Measurements from ENCODE around the gene RNPEPL1.
A peak's percentile ranks its signal among the peaks of the same experiment; 100 is the strongest.
"Not testable (repeated sequence)": the region's sequence is repeated elsewhere in the genome, so short reads cannot be mapped to it uniquely, and the experiment has no call there.

RNPEPL1 gene

DNA sequence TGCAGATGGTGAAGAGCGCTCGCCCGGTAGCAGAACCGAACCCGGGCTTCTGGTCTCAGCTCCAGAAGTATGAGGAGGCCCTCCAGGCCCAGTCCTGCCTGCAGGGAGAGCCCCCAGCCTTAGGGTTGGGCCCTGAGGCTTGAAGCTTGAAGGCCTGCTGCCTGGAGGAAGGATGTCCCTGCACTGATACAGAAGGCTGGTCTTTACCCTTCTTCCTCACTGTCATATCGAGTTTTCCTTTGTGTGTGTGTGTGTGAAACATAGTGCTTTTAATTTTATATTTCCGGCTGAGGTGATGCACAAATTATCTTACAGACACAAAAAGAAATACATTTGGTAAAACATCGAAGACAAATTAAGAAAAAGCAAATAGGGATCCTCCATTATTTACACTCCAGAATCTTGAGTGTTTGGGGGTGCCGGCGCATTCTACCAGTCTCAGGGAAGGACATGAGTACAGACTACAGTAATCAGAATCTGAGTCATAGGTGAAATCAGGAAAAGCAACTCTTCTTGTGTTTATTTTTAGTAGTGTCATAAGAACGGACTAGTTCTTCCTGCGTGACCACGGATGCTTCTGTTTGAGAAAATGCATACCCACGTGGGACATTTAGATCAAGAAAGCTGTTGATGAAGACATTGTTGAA lies 6.8 kb upstream of the RNPEPL1 start:
- TF ChIP-seq, protein P1, sequence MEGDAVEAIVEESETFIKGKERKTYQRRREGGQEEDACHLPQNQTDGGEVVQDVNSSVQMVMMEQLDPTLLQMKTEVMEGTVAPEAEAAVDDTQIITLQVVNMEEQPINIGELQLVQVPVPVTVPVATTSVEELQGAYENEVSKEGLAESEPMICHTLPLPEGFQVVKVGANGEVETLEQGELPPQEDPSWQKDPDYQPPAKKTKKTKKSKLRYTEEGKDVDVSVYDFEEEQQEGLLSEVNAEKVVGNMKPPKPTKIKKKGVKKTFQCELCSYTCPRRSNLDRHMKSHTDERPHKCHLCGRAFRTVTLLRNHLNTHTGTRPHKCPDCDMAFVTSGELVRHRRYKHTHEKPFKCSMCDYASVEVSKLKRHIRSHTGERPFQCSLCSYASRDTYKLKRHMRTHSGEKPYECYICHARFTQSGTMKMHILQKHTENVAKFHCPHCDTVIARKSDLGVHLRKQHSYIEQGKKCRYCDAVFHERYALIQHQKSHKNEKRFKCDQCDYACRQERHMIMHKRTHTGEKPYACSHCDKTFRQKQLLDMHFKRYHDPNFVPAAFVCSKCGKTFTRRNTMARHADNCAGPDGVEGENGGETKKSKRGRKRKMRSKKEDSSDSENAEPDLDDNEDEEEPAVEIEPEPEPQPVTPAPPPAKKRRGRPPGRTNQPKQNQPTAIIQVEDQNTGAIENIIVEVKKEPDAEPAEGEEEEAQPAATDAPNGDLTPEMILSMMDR (IDR thresholded peaks at IDR 0.05; ENCODE audit: insufficient read depth, low read depth, low read length, missing control alignments), result no peak
- peak; percentile 92 for DNase-seq (ENCODE audit: low read depth)
- H3K4me3 ChIP-seq (ENCODE audit: low read length), result peak overlapping the region; percentile 79

DNA sequence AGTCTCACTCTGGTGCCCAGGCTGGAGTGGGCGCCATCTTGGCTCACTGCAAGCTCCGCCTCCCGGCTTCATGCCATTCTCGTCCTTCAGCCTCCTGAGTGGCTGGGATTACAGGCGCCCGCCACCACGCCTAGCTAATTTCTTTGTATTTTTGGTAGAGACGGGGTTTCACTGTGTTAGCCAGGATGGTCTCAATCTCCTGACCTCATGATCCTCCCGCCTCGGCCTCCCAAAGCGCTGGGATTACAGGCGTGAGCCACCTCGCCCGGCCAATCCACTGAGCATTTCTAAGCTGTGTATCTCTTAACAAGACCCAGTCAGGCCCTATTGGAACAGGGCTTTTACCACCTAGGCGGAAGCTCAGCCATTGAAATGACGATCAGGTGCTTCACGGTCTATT lies 5.1 kb upstream of the RNPEPL1 start:
- not testable (repeated sequence) for H3K4me3 ChIP-seq (ENCODE audit: low read length); DNase-seq (ENCODE audit: low read depth)

DNA sequence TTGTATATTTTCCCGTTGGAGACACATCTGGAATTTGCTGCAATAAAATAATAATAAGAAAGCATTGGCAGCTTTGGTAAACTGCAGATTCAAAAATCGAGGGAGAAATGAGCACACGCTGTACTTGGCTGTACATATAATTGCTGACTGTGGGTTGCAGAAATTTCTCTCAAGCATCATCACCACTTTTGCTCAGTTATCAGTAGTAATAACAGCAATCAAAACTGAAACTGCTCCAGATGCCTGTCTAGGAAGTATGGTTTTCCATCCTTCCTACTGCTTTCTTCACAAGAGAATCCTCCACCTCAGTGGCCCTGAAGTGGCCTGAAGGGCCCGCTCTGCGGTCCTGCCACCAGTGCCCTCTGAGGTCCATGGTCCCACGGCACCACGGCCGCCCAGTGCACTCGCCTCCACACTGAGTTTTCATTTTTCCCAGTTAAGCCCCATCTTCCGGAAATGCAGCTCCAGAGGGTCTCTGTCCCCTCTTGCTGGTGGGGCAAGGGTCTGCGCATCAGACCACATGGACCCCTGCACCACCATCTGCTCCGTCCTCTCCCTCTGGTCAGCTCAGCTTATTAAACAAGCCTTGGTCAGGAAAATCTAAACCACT lies 4.2 kb upstream of the RNPEPL1 start:
- no peak for DNase-seq (ENCODE audit: low read depth)
- no peak overlapping the region for H3K4me3 ChIP-seq (ENCODE audit: low read length)
- TF ChIP-seq, protein P1 (IDR thresholded peaks at IDR 0.05; ENCODE audit: insufficient read depth, low read depth, low read length, missing control alignments), result no peak

DNA sequence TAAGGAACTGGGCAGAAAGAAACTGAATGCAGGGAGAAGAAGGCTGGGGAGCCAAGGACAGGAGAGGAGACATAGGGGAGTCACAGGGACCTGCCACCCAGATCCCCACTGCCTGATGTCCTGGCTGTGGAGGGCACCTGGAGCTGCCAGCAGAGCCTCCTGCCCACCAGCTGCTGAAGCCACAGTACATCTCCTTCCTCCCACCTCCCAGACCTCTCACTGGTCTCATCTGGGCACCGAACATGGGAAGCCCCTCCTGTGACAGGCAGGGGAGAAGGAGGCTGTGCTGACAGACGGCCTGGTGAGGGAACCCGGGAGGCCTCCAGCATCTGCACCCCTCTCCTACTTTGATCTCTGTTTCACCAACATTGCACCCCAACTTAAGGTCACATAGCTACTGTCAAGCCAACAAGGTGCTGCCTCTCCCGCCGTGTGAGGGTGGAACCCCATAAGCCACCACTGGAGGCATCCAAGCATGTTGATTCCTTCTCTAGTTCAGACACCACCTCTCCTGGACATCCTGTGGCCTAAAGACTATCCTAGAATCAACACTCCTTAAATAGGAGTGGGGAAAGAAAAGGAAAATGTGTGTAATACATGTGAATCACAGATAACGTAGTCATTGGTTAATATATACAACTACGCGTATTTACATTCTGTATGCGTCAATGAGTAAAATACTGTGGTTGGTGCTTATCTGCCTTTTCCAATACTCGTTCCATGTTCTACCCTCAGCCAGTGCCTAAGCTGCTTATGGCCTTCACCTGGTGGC lies 3.5 kb upstream of the RNPEPL1 start:
- DNase-seq (ENCODE audit: low read depth), result no peak
- TF ChIP-seq, protein P1 (IDR thresholded peaks at IDR 0.05; ENCODE audit: insufficient read depth, low read depth, low read length, missing control alignments), result no peak
- H3K4me3 ChIP-seq (ENCODE audit: low read length), result no peak overlapping the region

DNA sequence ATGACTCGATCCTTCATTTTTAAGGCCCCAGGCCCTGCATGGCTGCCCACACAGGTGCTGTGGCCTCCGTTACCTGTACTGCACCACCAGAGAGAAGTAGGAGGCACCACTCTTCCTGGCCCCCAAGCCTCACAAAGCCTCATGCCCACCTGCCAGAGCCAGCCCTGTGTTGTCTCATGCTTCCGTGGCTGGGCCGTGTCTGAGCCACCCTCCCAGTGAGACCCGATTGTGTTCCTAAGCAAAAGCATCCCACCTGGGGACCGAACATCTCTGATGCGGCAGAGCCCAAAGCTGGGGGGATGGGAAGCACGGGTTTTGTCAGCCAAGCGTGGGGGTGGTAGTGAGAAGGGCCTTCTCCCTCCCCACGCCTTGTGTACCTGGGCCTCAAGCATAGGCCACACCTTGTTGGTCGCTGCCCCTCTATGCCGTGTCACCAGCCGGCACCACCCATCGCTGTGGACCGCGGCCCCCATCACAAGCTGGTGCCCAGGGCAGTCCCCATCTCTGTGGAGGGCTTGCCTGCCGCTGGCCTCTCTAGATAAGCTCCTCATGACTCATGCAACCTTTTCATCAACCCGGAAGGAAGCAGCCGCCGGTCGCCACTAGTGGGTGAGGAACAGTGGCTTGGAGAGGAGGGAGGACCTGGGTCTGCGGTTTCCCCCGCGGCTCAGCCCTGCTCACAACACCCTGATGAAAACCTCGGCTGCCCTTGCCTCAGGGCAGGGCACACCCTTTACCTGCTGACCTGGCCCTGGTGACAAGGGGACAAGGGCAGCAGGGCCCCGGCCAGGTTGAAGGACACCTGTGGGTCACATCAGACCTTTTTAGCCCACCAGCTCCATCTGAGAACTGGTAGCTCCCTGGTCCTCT lies 2.7 kb upstream of the RNPEPL1 start:
- peak; percentile 73 for DNase-seq (ENCODE audit: low read depth)
- TF ChIP-seq, protein P1 (IDR thresholded peaks at IDR 0.05; ENCODE audit: insufficient read depth, low read depth, low read length, missing control alignments), result no peak
- peak overlapping the region; percentile 14 for H3K4me3 ChIP-seq (ENCODE audit: low read length)

DNA sequence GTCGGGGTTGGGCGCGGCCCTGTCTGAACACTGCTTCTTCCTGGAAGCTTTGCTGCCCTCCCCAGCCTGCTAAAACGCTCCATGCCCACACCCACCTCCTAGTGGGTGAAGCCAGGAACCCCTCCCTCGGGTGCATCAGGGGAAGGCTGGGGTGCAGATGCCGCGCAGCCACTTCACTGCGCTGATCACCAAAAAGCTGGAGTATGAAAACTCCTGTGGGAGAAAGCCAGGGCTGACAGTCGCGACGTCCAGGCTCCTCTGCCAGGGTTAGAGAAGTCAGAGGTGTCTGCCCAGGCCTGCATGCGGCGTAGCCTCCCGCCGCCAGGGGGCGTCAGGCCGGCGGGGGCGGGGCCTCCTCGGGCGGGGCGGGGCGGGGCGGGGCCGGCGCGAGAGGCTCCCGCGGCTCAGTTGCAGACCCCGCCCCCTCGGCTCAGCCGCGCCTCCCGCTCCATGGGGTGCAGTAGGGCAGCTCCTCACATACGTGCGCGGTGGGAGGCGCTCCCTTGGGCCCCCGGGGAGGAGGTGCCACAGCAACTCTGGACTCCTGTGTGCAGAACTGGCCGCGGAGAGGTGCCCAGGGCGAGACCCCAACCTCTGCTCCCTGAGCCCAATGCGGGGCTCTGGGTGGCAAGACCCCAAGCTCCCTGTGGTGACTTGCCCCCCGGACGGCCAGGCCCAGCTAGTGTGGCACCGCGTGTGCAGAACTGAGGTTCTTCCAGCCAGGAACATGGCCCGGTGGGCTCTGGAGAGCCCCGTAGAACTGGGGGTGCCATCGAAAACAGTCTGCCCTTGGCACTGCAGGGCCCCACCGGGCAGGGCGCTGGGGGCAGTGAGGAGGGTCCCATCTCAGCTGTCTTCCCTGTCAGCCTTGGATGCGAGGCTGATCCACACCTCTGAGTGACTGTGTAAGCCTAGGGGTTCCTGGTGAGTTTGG lies 1.8 kb upstream of the RNPEPL1 start:
- peak; percentile 90 for DNase-seq (ENCODE audit: low read depth)
- H3K4me3 ChIP-seq (ENCODE audit: low read length), result peak overlapping the region; percentile 59
- TF ChIP-seq, protein P1 (IDR thresholded peaks at IDR 0.05; ENCODE audit: insufficient read depth, low read depth, low read length, missing control alignments), result peak; percentile 68

All from epithelial cell of esophagus (primary cell).